Adrenal gland (tissue), 5 donors: ENCODE data around the gene TEX52.

Experiments
- POLR2A ChIP-seq, 2 donors: fragments of 450-650 bp; IDR thresholded peaks; one replicate each; pipeline ENCODE4 v1.6.1; 2017; ENCODE audit warnings: antibody characterized with exemption in 2 of 2, mild to moderate bottlenecking in 2 of 2, moderate library complexity in 1 of 2
- TF ChIP-seq, protein P1 (sequence below), 6 experiments: fragments of 450-650 bp in 4 of 6; fragments of 200-600 bp in 2 of 6; sonication (generic) in 1 of 6; IDR thresholded peaks; 1 replicate in 5 of 6; 2 replicates in 1 of 6; pipeline versions ENCODE4 v1.5.1 to v1.8.0; 2016 to 2021; ENCODE audit warnings: antibody characterized with exemption in 6 of 6, mild to moderate bottlenecking in 2 of 6, moderate library complexity in 1 of 6
- donor health status: DM: no; HTN: no; CAD: no.

DNA sequence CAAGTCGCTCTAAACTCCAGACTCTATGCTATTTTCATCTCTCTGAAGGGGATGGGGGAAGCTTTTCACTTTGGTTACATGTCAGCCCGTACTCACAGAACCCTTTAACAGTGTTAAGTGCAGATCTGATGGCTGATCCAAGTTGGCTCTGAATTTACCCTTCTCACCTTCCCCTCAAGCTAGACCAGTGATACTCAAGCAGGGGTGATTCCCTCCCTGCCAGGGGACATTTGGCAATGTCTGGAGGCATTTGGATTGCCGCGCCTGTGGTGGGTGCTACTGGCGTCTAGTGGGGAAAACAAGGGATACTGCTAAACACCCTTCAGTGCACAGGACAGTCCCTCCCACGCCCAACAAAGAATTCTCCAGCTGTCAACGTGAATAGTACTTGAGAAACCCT lies 6.0 kb upstream of the TEX52 start:
- TF ChIP-seq, protein P1, sequence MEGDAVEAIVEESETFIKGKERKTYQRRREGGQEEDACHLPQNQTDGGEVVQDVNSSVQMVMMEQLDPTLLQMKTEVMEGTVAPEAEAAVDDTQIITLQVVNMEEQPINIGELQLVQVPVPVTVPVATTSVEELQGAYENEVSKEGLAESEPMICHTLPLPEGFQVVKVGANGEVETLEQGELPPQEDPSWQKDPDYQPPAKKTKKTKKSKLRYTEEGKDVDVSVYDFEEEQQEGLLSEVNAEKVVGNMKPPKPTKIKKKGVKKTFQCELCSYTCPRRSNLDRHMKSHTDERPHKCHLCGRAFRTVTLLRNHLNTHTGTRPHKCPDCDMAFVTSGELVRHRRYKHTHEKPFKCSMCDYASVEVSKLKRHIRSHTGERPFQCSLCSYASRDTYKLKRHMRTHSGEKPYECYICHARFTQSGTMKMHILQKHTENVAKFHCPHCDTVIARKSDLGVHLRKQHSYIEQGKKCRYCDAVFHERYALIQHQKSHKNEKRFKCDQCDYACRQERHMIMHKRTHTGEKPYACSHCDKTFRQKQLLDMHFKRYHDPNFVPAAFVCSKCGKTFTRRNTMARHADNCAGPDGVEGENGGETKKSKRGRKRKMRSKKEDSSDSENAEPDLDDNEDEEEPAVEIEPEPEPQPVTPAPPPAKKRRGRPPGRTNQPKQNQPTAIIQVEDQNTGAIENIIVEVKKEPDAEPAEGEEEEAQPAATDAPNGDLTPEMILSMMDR (IDR thresholded peaks at IDR 0.05): no peak
- no peak for TF ChIP-seq POLR2A (IDR thresholded peaks at IDR 0.05)
